ENCODE results near the gene CCDC57. TPM values are rescaled to one million over a fixed set of nuclear protein-coding genes. Genes with fewer than 3 reads are reported as not detected.

The CCDC57 gene
- total RNA-seq, 1 experiment from 2014 or later = 31.0 TPM

- H3K36me3 ChIP-seq (ENCODE audit: control insufficient read depth, insufficient read depth, low read length) = peaks cover 1% of the 10 kb centered on the region; the same call in 1 of the 2 replicates
- intact Hi-C loops (cut with micrococcal nuclease; ENCODE audit: unreplicated experiment) = no loop called here
- H3K9me3 ChIP-seq = no peaks in the 10 kb centered on the region
- H3K4me1 Mint-ChIP-seq (ENCODE audit: low read depth, unreplicated experiment) = no peaks in the 10 kb centered on the region
- peak overlapping the region; percentile 80 for H3K4me3 Mint-ChIP-seq (ENCODE audit: unreplicated experiment)
- H3K36me3 Mint-ChIP-seq (ENCODE audit: insufficient read depth, unreplicated experiment) = peaks cover 33% of the 10 kb centered on the region
- H3K27me3 ChIP-seq (replicated peaks; ENCODE audit: control insufficient read depth, insufficient read depth, low read length) = no peaks in the 10 kb centered on the region
- TF ChIP-seq, protein P1, sequence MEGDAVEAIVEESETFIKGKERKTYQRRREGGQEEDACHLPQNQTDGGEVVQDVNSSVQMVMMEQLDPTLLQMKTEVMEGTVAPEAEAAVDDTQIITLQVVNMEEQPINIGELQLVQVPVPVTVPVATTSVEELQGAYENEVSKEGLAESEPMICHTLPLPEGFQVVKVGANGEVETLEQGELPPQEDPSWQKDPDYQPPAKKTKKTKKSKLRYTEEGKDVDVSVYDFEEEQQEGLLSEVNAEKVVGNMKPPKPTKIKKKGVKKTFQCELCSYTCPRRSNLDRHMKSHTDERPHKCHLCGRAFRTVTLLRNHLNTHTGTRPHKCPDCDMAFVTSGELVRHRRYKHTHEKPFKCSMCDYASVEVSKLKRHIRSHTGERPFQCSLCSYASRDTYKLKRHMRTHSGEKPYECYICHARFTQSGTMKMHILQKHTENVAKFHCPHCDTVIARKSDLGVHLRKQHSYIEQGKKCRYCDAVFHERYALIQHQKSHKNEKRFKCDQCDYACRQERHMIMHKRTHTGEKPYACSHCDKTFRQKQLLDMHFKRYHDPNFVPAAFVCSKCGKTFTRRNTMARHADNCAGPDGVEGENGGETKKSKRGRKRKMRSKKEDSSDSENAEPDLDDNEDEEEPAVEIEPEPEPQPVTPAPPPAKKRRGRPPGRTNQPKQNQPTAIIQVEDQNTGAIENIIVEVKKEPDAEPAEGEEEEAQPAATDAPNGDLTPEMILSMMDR (IDR thresholded peaks at IDR 0.05; ENCODE audit: insufficient read depth in 1 of 2, low read depth in 1 of 2, low read length in 1 of 2, severe bottlenecking in 1 of 2, unreplicated experiment in 1 of 2) = no peak
- no peaks in the 10 kb centered on the region for H3K27me3 Mint-ChIP-seq (ENCODE audit: insufficient read depth, unreplicated experiment)
- no peak overlapping the region for H3K27ac Mint-ChIP-seq (ENCODE audit: unreplicated experiment)
- no peak for DNase-seq
- no TSS peak for BruUV-seq (replicated peaks)
- ChIA-PET CTCF (interaction anchor here (2.4 kb wide), 1 partner anchor 16 kb away, joined by 14 read pairs; the partner anchor contains the start of gene DCXR), POLR2A (interaction anchor here (0.5 kb wide), 1 partner anchor 30 kb away, joined by 3 read pairs; the partner anchor contains the start of gene LRRC45)
- no peaks in the 10 kb centered on the region for H3K9me3 Mint-ChIP-seq (ENCODE audit: unreplicated experiment)
- H3K4me1 ChIP-seq = peaks cover 8% of the 10 kb centered on the region
- peak overlapping the region; percentile 94 for H3K4me3 ChIP-seq (ENCODE audit: low read depth, low read length)
These were observed 159.5 kb downstream of the CCDC57 start for GRCh38 chr17:82053130-82053529.

GRCh38 chr17:82052638-82053059 lies 160.0 kb downstream of the CCDC57 start:
- no peaks in the 10 kb centered on the region for H3K27me3 Mint-ChIP-seq (ENCODE audit: insufficient read depth, unreplicated experiment)
- DNase-seq = no peak
- H3K27ac Mint-ChIP-seq (ENCODE audit: unreplicated experiment) = no peak overlapping the region
- no peaks in the 10 kb centered on the region for H3K4me1 Mint-ChIP-seq (ENCODE audit: low read depth, unreplicated experiment)
- peaks cover 28% of the 10 kb centered on the region for H3K36me3 Mint-ChIP-seq (ENCODE audit: insufficient read depth, unreplicated experiment)
- ChIA-PET CTCF (interaction anchor here (0.7 to 2.4 kb wide), 2 partner anchors 16 to 27 kb away, joined by 3 to 14 read pairs; partner anchors contain the start of gene DCXR), POLR2A (interaction anchor here (0.7 kb wide), 1 partner anchor 15 kb away, joined by 5 read pairs; the partner anchor contains the start of gene DCXR)
- peak overlapping the region; percentile 80 for H3K4me3 Mint-ChIP-seq (ENCODE audit: unreplicated experiment)
- H3K36me3 ChIP-seq (ENCODE audit: control insufficient read depth, insufficient read depth, low read length) = peaks cover 1% of the 10 kb centered on the region; the same call in 1 of the 2 replicates
- no TSS peak for BruUV-seq (replicated peaks)
- peaks cover 8% of the 10 kb centered on the region for H3K4me1 ChIP-seq
- H3K9me3 Mint-ChIP-seq (ENCODE audit: unreplicated experiment) = no peaks in the 10 kb centered on the region
- H3K9me3 ChIP-seq = no peaks in the 10 kb centered on the region
- TF ChIP-seq, protein P1 (IDR thresholded peaks at IDR 0.05; ENCODE audit: insufficient read depth in 1 of 2, low read depth in 1 of 2, low read length in 1 of 2, severe bottlenecking in 1 of 2, unreplicated experiment in 1 of 2) = no peak
- intact Hi-C loops (cut with micrococcal nuclease; ENCODE audit: unreplicated experiment) = no loop called here
- H3K4me3 ChIP-seq (ENCODE audit: low read depth, low read length) = peak overlapping the region; percentile 94
- H3K27me3 ChIP-seq (replicated peaks; ENCODE audit: control insufficient read depth, insufficient read depth, low read length) = no peaks in the 10 kb centered on the region

DNA sequence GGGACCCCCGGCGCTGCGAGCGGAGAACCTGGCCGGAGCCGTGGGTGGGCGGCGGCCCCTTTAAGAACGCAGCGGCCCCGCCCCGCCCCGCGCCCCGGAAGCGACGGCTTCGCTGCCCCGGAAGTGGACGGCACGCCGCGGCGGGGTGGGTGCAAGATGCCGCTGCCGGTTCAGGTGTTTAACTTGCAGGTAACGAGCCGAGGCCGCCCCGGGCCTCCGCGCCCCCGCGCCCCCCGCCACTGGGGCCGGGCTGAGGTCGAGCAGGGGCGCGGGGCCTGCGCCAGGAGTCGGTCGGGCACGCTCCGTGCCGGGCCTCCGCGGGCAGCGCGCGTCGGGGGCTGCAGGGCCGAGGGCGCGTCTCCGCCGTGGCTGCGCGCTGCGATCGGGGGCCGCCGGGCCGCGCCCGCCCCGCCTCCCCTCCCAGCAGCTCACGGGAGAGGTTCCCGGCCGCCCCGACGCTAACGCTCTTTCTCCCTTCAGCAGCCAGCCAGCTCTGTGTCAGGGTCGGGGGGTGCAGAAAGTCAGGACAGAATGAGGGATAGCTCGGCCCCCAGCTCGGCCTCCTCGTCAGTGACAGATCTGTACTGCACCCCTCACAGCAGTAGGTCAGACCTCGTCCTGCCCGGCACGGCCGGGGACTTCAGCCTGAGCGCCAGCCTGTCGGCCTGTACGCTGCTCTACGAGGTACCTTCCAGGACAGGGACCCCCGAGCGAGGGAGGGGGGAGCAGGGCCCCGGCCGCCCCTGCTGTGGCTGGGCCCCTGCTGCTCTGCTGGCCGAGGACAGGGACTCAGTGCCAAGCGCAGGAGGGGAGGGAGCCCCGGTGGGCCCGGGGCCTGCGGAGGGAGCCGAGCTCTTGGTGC lies 160.6 kb downstream of the CCDC57 start, which contains the start of the genes GPS1 and RFNG:
GPS1 (plus strand) TSS at position 123 of the 862 bp plus-strand sequence; CDS start at position 157, 34 bp downstream.
RFNG (minus strand) TSS at position 36 of the 862 bp plus-strand sequence. CDS start 45 bp downstream, outside the sequence.
- BruUV-seq (replicated peaks) = TSS peak; percentile 23
- POLR2A ChIA-PET = interaction anchor here (0.6 to 1.7 kb wide), 3 partner anchors 14 to 30 kb away, joined by 5 to 16 read pairs (median 5); partner anchors contain the start of genes CENPX and DCXR
- H3K27ac Mint-ChIP-seq (ENCODE audit: unreplicated experiment) = peak within 1 kb of the TSS; percentile 46

More for the DNA sequence above, 160.6 kb downstream of the CCDC57 start, which contains the start of the genes GPS1 and RFNG:
- Histone ChIP-seq H3K4me3 (ENCODE audit: low read depth, low read length) (peak within 1 kb of the TSS; percentile 94), H3K27me3 (replicated peaks; ENCODE audit: control insufficient read depth, insufficient read depth, low read length) (no peaks in the 10 kb centered on the region), H3K4me1 (peaks cover 8% of the 10 kb centered on the region), H3K9me3 (no peaks in the 10 kb centered on the region), H3K36me3 (ENCODE audit: control insufficient read depth, insufficient read depth, low read length) (peaks cover 1% of the 10 kb centered on the region; the same call in 1 of the 2 replicates)
- Mint-ChIP-seq H3K9me3 (ENCODE audit: unreplicated experiment) (no peaks in the 10 kb centered on the region), H3K4me1 (ENCODE audit: low read depth, unreplicated experiment) (no peaks in the 10 kb centered on the region), H3K36me3 (ENCODE audit: insufficient read depth, unreplicated experiment) (peaks cover 22% of the 10 kb centered on the region), H3K27me3 (ENCODE audit: insufficient read depth, unreplicated experiment) (no peaks in the 10 kb centered on the region), H3K4me3 (ENCODE audit: unreplicated experiment) (peak within 1 kb of the TSS; percentile 80)
- DNase-seq = peak; percentile 71 to 84
- TF ChIP-seq, protein P1 (IDR thresholded peaks at IDR 0.05; ENCODE audit: insufficient read depth in 1 of 2, low read depth in 1 of 2, low read length in 1 of 2, severe bottlenecking in 1 of 2, unreplicated experiment in 1 of 2) = no peak
- CTCF ChIA-PET = interaction anchor here (0.7 to 2.4 kb wide), 2 partner anchors 15 to 26 kb away, joined by 3 to 14 read pairs; partner anchors contain the start of gene DCXR
- intact Hi-C loops (cut with micrococcal nuclease; ENCODE audit: unreplicated experiment) = loop anchor here (1.0 kb wide), 1 partner anchor 15 kb away; the partner anchor contains the start of gene DCXR
